NCI-H748 (cell line): Measurements from ENCODE around the gene ANKRD53.
"Not testable (repeated sequence)": the region's sequence is repeated elsewhere in the genome, so short reads cannot be mapped to it uniquely, and the experiment has no call there.

Source experiments
- DNase-seq: peaks from one replicate; lab custom pipeline; 2025; ENCODE audit not compliant: unreplicated experiment; lab: John Stamatoyannopoulos, UW

The ANKRD53 gene

DNA sequence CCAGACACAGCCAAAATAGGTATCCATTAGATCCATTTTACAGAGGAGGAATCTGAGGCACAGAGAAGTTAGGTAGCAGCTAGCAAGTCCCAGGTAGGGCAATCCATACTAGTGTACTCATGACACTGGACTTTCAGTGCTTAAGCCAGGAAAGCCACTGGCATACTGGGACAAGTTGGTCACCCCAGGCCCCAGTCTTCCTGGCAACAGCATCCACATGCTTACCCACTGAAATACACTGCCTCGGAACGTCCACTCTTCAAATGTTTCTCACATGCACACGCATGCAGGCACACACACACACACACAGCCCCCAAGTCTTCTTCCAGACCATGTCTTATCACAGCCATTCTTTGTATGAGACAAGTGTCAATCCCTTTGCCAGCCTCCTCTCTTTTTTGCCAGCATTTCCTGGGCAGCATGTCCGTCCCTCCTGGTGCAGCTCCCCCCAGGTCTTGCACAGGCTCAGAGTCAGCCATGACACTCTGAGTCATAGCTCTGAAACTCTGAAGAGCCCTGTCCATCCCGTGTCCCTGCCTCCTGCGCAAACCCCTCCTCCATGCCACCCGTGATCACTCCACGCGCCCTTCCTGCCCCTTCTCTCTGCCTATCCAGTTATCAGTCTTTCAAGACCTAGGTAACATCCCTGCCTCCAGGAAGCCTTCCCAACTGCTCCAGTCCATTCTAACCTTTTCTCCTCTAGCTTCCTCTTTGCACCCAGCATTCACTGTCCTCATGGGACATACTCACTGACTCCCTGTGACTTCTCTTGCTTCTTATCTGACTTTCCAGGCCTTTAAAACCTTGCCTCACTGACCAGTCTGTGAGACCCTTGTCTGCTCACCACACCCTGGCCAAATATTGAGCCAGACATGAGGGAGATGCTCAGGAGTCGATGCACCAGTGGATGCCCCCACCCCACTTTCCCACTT, 27.1 kb downstream of the ANKRD53 start:
- no peak for DNase-seq

DNA sequence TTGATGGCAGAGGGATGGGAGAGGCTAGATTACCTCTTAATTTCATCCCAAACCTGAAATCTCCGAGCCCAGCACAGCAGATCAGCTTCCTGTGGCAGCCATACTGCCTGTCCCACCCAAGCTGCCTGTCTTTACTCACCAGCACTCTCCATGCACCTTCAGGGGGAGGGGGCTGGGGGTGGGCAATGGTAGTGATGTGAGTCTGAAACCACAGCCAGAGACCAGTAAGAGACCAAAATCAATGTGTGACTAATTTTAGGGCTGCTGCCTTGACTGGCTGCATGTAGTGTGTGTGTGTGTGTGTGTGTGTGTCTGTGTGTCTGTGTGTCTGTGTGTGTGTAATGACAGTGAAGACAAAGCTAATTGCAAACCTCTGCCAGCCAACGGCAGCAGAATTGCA, 27.9 kb downstream of the ANKRD53 start:
- no peak for DNase-seq

DNA sequence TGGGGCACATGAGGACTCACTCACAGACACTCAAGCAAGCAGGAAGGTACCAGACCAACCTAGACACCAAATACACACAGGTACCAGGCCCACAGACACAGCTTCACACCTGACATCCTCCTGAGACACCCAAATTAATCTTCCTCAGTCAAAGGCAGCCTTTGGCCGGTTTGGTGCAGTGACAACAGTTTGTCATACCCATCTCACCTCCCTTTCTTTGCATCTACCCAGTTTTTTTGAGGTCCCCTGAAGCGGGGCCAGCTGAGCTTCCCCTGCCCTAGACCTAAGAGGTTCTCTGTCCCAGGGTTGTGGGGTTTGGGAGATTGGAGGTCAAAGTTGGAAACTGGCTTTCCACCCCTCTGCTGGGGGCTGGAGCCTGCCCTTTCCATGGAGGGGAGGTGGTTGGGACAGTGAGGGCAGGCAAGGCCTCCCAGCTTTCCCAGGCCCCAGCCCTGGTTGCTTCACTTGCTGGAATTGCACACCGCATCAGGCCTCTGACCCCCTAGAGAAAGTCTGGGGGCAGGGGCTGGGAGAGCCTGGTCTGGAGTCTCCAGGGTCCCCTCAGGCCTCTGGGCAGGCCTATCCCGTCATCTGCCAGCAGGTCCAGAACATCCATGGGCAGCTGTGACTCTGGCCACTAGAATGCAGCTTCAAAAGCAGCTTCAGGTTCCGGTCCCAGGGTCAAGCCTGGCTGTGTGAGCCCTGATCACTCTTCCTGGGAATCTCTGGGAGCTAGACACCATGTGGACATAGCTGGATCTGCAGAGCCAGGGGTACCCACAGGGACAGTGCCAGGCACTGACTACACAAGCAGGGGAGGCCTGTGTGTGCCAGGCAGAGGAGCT, 28.7 kb downstream of the ANKRD53 start:
- DNase-seq: no peak

DNA sequence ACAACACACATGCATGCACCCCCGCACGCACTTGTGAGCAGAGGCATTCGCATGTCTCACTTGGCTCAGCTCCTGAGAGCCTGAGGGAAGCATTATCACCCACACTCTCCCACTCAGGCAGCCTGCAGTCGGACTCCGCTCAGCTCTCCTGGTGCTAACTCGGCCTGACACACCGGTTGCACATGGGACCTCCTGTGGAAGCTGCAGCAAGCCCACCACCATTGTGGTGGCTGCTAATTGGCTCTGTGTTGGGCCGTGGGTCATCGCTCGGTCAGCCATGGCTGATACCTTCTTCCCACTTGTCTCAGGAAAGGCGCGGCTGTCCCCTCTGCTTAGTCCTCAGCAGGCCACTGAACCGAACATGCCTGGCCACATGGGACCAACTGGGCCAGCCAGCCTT, 29.9 kb downstream of the ANKRD53 start:
- DNase-seq: no peak

DNA sequence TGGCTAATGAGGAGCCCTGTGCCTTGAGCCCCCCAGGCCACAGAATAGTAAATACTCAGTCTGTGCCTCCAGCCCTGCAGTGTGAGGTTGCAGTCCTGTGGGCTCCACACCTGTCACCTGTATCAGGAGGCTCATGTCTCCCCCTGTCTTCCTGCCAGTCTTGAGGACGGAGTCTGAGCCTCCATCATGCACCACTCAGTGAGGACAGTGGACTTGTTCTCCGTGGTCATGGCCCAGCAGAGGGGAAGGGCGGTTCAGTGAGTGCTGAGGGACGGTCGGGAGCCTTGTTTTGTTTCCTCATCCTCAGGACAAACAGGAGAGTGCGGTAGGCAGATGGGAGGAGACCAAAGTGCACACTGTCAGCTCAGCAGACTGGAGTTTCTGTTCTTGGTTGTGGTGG, 33.4 kb downstream of the ANKRD53 start:
- not testable (repeated sequence) for DNase-seq

DNA sequence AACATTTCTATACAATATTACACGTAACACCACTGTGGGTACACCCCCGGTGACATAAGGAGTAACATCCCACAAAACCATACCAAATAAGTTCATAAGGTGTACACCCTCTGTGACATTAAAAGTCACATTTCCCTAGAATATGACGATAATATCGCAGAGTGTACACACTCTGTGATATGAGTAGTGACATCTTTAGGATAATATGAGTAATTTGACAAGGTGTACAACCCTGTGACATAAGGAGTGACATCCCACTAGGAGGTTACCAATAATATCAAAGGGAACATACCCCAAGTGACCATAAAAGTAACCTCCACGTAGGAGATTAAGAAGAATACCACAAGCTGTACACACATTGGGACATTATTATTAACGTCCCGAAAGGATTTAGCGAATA, 40.2 kb downstream of the ANKRD53 start:
- no peak for DNase-seq

DNA sequence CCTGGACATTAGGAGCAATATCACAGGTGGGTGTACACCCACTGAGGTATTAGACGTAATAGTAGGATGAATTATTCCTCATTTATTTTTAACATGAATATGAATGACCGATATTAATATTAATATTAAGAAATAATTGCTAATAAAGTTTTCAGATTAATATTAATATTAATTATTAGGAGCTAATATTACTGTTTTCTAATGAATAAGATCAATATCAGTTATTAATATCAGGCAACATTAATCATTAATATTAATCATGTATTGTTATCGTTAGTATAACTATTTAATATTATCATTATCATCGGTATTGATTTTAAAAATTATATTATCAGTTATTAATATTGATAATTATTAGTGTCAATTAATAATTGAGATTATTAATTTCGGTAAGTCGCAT, 41.6 kb downstream of the ANKRD53 start:
- not testable (repeated sequence) for DNase-seq

DNA sequence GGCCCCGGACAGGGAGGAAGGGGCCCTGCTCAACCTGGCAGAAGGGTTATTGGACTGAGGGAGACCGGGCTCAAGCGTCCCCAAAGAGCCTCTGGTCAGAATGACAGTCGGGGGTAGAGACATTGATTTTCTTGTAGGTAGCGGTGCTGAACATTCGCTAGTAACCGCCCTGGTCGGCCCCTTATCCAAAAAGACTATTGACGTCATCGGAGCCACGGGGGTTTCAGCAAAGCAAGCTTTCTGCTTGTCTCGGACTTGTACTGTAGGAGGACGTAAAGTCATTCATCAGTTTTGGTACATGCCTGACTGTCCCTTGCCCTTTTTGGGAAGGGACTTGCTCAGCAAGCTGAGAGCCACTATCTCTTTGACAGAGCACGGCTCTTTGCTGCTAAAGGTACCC, 43.0 kb downstream of the ANKRD53 start:
- DNase-seq: not testable (repeated sequence)

DNA sequence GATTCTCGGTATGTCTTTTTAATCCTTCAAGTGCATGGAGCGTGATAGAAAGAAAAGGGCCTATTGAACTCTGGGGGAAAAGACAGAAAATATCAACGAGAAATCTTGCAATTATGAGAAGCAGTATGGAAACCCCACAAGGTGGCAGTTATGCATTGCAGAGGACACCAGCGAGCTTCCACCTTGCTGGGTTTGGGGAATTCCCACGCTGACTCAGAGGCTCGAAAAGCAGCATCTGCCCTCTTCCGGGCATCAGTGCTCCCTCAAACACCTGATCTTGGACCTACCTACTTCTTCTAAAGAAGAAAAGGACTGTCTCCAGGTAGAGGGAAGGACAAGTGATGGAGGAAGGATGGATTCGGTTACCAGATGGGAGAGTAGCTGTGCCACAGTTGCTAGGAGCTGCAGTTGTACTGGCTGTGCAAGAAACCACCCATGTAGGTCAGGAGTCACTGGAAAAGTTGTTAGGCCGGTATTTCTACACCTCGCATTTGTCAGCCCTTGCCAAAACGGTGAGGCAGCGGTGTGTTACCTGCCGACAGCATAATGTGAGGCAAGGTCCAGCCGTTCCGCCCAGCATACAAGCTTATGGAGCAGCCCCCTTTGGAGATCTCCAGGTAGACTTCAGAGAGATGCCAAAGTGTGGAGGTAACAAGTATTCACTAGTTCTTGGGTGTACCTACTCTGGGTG, 45.3 kb downstream of the ANKRD53 start:
- peak; percentile 7 for DNase-seq
